OCI-LY1 (cell line): ENCODE measurements around the gene PDLIM5.

Source experiments
- CTCF ChIP-seq: fragments of 200-600 bp; sonication (generic), shearing (Covaris generic); IDR thresholded peaks from 2 replicates; pipeline ENCODE4 v1.5.1; 2017; ENCODE audit warnings: mild to moderate bottlenecking, antibody characterized with exemption, low read length, moderate library complexity, mixed read lengths
- EZH2 ChIP-seq: fragments of 200-600 bp; sonication (generic), shearing (Covaris generic); IDR thresholded peaks from 2 replicates; pipeline ENCODE4 v1.8.0; 2017; ENCODE audit warnings: borderline replicate concordance, mixed run types, mild to moderate bottlenecking, antibody characterized with exemption, low read length, moderate library complexity, mixed read lengths

DNA sequence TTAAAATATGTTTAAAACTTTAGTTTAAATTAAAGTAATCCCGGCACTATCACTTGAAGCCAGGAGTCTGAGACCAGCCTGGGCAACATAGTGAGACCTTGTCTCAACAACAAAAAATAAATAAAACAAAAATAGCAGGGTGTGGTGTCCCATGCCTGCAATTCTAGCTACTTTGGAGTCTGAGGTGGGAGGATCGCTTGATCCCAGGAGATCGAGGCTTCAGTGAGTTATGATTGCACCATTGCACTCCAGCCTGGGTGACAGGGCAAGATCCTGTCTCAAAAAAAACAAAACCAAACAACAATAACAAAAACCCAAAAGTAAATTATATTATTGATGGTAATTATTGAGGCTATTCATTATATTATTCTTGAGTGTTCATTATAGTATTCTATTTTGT is 9.9 kb upstream of the PDLIM5 start:
- TF ChIP-seq CTCF (no peak), EZH2 (no peak)
